HG02588 (cell line): ENCODE measurements around the gene ZNF488.
"Not testable (repeated sequence)": the region's sequence is repeated elsewhere in the genome, so short reads cannot be mapped to it uniquely, and the experiment has no call there.

Experiments
- ATAC-seq: cut with Tn5 transposase; IDR thresholded peaks from one replicate; pipeline ENCODE4 v1.9.1; 2021; ENCODE audit warnings: mild to moderate bottlenecking, moderate library complexity; ENCODE audit not compliant: unreplicated experiment

ZNF488 gene

DNA sequence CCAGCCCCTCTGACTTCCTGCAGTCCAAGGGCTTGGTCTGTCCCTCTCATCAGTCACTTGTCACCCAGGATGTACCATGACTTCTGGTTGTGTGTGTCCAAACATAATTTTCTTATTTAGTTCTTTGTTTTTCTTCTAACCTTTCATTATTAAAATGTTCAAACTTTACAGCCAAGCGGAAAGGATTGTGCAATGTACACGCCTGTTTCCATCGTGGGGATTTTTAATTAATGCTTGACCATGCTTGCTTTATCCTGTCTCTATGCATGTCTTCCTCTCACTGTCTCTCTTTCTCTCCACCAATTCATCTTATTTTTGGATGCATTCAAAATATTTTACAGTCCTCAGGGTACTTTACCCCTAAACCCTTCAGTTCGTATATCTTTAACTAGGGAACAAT, 26.2 kb upstream of the ZNF488 start:
- no peak for ATAC-seq

DNA sequence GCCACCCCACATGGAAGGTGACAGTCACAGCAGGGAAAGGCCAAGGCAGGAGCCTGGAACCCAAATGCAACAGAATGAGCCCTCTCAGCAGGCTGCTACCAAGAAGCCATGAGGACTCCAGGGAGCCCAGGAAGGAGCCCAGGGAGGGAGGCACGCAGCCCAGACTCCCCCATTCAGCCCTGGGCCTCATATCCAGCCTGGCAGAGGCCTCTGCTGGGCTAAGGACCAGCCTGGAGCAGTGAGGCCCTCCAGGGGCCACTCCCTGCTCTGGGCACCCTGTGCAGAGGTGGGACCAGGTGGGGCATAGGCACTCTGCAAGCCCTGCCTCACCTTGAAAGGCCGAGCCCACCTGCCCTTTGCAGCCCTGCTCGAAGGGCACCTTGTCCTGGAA, 25.8 kb upstream of the ZNF488 start:
- no peak for ATAC-seq

DNA sequence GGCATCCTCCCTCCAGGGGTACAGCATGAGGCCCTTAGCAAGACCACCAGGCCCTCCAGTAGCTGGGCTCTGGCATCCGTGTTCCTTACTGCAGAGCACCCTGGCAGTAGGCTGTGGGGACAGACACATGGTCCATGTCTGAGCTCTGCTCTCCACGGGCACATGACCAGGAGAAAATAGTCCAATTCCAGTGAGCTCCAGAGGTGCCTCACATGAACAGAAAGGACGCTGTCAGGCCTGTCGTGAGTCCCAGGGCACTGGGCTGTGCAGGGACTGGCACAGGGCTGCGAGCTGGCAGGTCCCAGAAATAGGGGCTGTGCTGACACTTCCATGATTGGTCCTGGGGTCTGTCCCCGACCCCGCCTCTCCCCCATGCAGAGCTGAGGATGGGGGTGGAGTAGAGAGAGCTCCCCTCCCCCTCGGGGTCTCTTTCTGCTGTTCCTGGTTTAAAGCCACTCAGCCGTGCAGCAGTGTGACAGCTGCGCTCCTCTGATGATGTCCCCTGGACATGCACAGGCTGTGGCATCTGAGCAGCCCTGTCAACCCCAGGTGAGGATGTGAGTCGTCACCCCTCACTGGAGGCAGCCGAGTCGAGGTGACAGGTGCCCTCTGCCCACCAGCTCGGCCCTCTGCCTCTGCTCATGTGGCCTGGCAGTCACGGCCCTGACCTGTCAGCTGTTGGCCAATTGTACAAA, 25.2 kb upstream of the ZNF488 start:
- no peak for ATAC-seq

DNA sequence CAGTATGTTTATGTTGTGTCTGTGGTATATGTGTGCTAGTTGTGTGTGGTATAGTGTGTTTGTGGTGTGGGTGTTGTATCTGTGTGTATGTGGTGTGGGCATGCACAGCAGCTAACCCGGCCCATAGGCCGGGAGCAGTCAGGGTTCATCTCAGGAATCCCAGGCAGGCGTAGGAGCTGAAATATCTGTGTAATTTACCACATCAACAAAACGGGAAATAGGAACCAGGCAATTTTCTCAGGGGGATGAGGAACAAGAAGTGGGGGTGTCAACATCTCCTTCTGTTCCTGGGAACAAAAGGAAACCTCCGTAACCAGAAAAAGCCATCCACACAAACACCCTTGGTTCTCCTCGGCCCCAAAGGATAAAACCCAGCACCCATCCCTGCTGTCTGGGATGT, 24.5 kb upstream of the ZNF488 start:
- ATAC-seq = no peak

DNA sequence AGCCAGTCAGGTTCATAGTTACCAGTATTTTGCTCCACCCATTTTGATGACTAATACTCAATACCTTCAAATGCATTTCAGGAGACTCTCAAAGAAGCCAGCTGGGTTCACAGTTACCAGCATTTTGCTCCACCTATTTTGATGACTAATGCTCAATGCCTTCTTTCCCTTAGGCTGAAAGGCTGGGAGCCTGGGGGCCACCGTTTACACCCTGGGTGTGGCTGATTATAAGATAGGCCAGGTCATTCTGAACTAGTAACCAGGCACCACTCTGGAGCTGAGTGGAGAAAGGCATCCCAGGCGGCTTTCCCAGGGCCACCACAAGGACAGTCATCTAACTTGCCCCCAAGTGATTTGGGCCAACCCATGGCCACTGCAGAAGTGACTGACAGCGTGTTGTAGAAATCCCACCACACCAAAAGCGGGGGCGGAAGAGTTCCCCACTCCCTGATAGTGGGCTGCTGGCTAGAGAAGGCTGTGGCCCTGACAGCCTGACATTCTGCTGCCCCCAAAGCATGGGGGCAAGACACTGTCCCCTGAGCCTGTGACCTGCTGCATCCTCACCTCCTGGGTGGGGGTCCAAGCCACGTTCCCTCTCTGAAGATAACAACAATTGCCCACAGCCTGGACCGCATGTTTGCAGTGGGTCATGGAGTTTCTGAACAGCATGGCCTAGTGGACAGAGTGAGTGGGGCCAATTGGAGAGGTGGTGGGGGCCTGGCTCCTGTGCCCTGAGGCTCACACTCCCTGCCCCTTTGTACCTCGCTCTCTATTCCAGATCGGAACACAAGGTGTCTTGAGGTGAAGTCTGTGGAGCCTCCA, 23.0 kb upstream of the ZNF488 start:
- ATAC-seq = no peak

DNA sequence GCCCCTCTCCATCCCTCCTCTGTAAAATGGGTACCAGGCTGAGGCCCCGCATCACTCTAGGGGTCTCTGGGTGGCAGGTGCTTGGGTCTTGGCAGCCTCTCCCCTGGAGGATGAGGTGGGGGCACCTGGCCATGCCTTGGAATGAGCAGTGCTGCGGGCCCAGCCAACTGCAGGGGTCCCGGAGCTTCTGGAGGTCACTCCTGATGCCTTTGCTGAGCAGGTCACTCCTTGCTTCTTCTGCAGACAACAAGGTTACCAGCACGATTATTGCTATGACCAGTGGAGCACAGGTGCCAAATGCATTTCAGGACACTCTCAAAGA, 22.4 kb upstream of the ZNF488 start:
- ATAC-seq = no peak

DNA sequence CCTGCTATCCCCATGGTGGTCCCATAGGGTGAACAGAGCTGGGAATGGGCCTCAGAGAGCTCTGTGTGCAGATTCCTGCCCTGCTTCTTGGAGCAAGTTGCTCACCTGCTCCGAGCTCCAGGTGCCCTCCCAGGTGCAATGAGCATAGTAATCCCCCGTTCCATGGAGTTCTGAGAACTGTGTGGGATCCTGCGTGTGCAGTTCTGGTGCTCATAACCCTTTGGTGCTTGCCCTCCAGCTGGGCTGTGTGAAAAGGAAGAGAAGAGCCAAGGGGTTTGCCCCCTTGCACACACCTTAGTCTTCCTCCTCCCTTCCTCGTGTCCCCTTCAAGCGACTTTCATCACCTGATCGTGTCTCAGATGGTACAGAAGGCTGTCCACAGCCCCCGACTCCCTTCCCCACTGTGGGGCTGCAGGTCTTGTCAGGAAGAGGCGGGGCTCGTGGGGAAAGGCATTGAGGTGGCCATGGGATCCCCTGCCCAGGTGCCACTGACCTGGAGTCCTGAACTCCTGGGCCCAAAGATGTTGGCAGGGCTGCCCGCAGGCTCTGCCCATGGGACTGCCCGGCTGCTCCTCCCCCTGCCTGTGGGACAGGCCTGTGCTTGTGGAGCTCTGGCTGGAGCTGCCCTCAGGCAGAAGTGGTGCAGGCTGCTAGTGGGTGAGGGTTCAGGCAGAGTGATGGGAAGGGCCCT, 21.9 kb upstream of the ZNF488 start:
- ATAC-seq = no peak

DNA sequence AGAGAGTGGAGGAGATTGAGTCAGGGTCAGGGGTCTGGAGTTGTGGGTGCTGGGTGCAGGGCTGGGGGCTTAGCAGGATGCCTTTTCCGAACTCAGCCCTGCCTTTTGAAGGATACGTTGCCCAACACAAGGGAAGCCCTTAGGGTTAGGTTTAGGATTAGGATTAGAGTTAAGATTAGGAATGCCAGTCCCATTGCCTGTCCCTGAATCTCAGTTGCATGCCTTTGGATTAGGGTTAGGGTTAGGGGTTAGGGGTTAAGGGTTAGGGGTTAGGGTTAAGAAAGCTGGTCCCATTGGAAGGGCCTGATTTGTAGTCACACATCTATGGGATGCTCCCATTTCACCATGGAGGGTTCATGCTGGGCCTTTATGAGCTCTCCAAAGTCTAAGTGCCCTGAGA, 20.8 kb upstream of the ZNF488 start:
- ATAC-seq = no peak

DNA sequence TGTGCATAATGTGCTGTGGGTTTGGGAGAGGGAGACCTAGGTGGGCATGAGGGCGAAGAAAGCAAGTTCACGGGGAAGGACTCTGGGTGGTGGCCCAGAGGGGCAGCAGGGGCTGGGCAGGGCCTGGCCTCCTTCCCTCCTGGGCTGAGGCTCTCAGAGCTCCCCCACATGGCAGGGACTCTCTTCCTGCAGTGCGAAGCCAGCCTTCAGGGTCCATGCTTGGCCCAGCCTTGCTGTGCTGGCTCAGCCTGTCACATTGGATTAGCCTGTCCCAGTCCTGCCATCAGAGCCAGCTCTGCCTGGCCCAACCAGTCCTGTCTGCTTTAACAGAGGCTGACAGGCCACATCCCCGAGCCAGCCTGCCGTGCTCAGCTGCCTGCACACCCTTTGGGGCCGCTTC, 20.4 kb upstream of the ZNF488 start:
- no peak for ATAC-seq

DNA sequence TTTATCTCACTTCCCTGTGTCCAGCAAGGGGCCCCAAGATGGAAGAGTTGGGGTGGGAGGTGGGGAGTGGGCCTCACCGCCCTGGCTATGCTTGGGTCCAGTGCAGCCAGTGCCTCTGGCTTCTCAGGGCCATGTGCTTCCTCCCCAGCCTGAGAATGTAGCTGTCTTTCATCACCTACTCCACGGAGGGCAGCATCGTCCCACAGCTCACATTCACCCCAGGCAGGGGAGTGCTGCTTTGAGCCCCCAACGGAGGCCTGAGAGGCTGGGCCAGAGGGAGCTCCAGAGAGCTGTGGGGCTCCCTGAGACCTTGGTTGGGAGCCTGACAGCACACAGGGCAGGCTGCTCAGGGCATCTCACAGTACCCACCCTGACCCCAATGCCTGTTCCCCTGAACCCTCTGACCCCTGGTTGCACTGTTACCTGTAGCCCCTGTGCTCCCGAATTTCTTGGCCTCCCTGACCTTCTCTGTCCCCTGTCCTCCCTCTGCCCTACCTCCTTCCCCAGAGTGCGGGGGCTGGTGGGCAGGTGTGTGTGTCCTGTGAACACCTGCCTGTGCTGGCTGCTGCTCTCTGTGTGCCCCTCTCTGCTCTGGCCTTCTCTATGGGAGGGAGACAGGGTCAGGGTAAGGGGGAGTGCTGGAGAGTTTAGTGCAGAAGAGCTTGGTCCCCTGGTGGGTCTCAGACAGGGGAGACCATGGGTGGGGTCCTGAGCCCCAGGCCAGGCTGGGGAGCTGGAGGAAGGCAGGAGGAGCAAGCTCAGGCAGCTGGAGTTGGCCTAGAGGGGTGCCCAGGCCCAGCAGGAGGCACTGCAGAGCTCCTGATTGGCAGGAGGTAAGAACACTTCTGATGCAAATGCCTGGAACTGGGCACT, 19.6 kb upstream of the ZNF488 start:
- ATAC-seq = no peak

DNA sequence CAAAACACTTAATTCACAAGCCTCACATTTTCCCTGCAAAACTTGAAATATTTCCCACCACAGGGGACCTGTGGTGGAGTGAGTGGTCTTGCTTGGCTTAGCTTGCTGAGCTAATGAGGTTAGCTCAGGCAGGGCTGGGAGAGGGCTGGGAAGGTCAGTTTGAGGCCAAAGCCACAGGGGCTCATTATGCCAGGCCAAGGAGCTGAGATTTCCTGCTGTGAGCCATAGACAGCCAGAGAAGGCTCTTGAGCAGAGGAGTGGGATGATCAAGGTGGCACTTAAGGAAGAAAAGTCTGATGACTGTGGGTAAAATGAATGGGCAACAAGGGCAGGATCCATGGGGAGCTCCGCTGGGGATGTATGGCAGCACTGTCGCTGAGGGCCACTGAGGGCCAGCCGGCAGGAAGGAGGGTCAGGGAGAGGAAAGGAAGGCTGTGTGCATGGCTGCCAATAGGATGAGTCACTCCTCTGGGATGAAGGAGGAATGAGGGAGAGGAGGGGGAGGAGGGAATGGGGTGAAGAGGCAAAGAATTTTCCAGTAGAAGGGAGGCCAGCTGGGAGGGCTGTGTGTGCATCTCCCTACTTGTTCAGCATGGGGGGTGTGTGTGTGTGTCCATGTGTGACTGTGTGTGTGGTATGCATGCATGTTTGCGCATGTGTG, 18.7 kb upstream of the ZNF488 start:
- ATAC-seq = no peak

DNA sequence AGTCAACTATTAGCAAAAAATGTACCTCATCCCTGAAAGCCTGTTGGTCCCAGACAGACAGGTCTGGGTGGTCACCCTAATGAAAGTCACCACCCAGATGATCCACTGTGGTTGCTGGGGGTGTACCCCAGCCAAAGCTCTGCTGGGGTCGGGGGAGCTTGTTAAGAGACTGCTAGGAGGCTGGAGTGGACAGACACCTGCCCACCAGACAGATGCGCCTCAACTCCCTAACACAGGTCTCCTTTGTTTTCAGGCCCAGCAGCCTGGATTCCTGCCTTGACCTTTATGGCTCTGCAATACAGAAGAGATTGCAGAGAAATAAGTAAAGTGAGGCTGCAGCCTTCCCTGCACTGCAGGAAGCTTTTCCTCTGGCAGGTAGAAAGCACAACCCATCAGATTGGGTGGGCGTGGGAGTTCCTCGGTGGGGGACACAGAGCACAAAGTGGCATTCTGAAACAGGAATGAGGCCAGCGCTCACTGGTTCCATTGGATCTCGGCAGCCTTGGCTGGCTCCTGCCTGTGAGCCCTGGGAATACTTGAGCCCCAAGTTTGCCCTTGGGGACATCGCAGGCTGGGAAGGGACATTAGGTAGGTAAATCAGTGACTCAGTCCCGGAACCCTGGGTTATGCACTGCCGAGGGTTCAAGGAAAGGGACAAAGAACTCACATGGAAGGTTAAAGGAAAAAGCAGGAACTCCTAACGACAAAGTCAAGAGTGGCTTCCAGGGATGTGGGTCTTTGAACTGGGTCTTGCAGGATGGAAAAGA, 18.0 kb upstream of the ZNF488 start:
- no peak for ATAC-seq

DNA sequence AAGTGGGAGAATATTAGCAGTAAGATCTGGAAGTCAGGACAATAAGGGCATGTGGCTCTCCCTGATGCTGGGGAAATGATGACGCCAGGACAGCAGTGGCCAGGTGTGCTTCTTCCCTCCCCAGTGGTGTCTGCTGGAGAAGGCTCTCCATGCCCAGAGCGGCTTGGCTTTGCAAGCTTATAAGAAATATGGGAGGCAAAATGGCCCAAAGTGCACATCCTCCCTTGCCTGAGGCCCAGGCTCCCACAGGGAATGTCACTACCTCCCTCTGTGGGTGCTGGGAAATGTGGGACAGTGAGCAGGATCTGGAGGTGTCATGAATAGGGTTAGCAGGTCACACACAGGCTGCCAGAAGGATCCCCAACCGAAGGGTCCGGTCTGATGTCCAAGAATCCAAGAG, 17.1 kb upstream of the ZNF488 start:
- no peak for ATAC-seq

DNA sequence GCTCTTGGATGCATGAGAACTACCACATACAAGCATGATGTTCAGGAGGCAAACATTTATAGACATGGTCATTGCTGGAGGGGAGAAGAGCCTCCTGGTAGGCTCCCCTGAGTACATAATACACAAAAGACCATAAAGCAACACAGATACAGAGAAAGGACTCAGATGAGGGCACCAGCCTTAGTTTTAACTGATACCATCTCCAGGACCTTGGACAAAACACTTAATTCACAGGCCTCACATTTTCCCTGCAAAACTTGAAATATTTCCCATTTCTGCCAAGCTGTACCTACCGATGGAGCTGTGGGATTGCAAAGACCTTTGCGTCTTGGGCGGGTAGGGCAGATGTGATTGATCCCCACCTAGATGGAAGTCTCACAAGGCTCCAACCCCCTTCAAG, 16.7 kb upstream of the ZNF488 start:
- ATAC-seq = no peak

DNA sequence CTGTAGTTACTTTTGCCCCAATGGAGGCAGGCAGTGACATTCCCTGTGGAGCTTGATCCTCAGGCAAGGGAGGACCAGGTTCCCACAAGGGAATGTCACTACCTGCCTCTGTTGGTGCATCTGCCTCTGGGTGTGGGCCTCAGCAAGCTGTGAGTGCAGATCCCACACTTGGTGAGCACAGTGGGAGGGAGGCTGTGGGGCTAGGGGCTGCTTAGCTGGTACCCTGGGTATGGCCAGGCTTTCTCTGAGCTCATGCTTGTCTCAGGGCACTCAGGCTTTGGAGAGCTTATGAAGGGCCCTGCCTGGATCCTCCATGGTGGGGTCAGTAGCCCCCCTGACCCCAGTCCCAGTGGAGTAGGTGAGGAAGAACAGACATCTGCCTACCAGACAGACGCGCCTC, 16.2 kb upstream of the ZNF488 start:
- ATAC-seq = no peak

DNA sequence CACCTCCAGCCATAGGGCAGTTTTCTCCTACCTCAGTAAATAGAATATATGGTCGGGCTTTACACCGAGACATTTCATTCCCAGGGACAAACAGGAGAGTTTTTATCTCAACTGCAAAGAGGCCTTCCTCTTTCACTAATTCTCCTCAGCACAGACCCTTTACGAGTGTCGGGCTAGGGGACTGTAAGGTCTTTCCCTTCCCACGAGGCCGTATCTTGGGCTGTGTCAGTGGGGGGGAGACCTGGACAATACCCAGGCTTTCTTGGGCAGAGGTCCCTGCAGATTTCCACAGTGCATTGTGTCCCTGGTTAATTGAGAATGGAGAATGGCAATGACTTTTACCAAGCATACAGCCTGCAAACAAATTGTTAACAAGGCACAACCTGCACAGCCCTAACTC, 13.2 kb upstream of the ZNF488 start:
- ATAC-seq = no peak

DNA sequence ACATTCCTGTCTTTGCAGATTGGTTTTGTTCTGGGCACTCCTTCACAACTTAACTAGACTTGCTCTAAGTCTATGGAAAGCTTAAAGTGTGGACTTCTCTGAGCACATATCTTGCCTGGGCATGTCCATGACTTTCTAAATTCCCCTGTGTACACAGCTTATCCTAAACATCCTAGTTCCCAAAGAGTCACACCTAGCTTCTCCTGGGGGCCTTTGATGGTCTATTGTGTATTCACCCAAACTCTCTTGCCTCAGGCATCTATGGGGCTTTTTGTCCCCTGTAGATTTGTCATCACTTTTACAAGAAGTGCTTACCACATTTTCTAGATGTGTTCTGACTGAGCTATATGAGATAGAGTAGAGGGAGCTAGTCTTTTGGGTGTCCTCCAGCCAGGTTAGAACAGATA, 12.2 kb upstream of the ZNF488 start:
- no peak for ATAC-seq

DNA sequence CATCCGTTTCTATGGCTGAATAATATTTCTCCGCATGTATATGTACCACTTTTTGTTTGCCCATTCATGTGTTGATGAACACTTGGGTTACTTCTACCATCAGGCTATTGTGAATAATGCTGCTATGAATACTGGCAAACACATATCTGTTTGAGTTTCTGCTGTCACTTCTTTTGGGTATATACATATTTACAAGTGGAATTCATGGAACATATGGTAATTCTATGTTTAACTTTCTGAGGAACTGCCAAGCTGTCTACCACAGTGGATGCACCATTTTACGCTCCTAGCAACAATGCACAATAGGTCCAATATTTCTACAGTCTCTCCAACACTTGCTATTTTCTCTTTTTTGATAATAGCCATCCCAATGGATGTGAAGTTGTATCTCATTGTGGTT, 5.5 kb upstream of the ZNF488 start:
- no peak for ATAC-seq

DNA sequence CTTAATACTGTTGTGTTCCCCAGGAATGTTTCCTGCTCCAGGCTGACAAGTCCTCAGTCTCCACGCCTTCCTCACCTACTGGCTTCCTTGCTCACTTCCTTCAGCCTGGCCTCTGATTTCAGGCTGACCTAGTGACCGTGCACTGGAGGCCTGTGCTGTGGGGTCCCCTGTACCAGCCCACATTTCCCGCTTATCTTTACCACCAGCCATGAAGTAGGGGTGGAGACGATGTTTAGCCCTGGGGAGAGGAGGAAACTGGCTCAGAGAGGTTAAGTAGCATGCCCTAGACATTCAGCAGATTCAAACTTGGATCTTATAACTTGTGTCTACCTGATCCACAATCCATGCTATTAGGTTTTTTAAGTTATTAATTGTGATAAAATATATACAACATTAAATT, 4.8 kb upstream of the ZNF488 start:
- no peak for ATAC-seq

DNA sequence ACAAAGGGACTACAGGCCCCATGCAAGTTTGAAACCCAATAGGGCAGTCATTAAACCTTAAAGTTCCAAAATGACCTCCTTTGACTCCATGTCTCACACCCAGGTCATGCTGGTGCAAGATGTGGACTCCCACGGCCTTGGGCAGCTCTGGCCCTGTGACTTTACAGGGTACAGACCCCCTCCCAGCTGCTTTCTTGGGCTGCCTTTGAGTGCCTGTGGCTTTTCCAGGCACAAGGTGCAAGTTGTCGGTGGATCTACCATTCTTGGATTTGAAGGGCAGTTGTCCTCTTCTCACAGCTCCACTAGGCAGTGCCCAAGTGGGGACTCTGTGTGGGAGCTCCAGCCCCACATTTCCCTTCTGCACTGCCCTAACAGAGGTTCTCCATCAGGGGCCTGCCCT, 2.0 kb upstream of the ZNF488 start:
- not testable (repeated sequence) for ATAC-seq
